Hepatocyte (in vitro differentiated cells): ENCODE measurements around the gene SELENOF. TPM values are rescaled to one million over a fixed set of nuclear protein-coding genes. Genes with fewer than 3 reads are reported as not detected.
"Not testable (repeated sequence)": the region's sequence is repeated elsewhere in the genome, so short reads cannot be mapped to it uniquely, and the experiment has no call there.

Source experiments
- DNase-seq: peaks from one replicate; pipeline ENCODE4 v3.0.0-alpha.2; 2016; ENCODE audit warnings: low spot score
- H2AFZ ChIP-seq: fragments of 200-600 bp; sonication (generic); 2 replicates; pipeline ENCODE4 v1.6.0; 2016; ENCODE audit warnings: antibody characterized with exemption, mild to moderate bottlenecking
- H3K27ac ChIP-seq: fragments of 200-600 bp; sonication (generic); 2 replicates; pipeline ENCODE4 v1.5.1; 2016; ENCODE audit warnings: mild to moderate bottlenecking
- H3K27me3 ChIP-seq: fragments of 200-600 bp; sonication (generic); 2 replicates; pipeline ENCODE4 v1.6.1; 2016
- H3K36me3 ChIP-seq: fragments of 200-600 bp; sonication (generic); replicated peaks from 2 replicates; pipeline ENCODE4 v1.5.1; 2016; ENCODE audit warnings: low read depth; ENCODE audit not compliant: insufficient read depth
- H3K4me1 ChIP-seq: fragments of 200-600 bp; sonication (generic); 2 replicates; pipeline ENCODE4 v1.5.1; 2016; ENCODE audit warnings: mild to moderate bottlenecking, moderate library complexity; ENCODE audit not compliant: insufficient read depth
- H3K4me2 ChIP-seq: fragments of 200-600 bp; sonication (generic); 2 replicates; pipeline ENCODE4 v1.6.0; 2016
- H3K4me3 ChIP-seq: fragments of 200-600 bp; sonication (generic); 2 replicates; pipeline ENCODE4 v1.5.1; 2016; ENCODE audit warnings: mild to moderate bottlenecking
- H3K79me2 ChIP-seq: fragments of 200-600 bp; sonication (generic); 2 replicates; pipeline ENCODE4 v1.6.0; 2017; ENCODE audit warnings: mild to moderate bottlenecking
- H3K9me2 ChIP-seq: fragments of 200-600 bp; sonication (generic); replicated peaks from 2 replicates; pipeline ENCODE4 v1.6.0; 2017; ENCODE audit warnings: mild to moderate bottlenecking; ENCODE audit not compliant: insufficient read depth
- H3K9me3 ChIP-seq: fragments of 200-600 bp; sonication (generic); 2 replicates; pipeline ENCODE4 v1.5.1; 2016; ENCODE audit warnings: low read depth, mild to moderate bottlenecking
- H4K20me1 ChIP-seq: fragments of 200-600 bp; sonication (generic); 2 replicates; pipeline ENCODE4 v1.6.0; 2016; ENCODE audit warnings: mild to moderate bottlenecking; ENCODE audit not compliant: insufficient read depth, poor library complexity, severe bottlenecking
- WGBS: methylation state at CpG from one replicate; pipeline ENCODE4 v1.1.6; 2016; ENCODE audit warnings: low lambda C conversion rate; ENCODE audit errors: missing lambda C conversion rate; 5-methylcytosine and 5-hydroxymethylcytosine counted together
- polyA plus RNA-seq: library from polyadenylated mRNA; unstranded; fragments of >200 nt; fragmentation: Nextera tagmentation; extraction: Ambion mirVana; gene quantifications from 2 replicates; pipeline ENCODE4 v1.2.1, GENCODE V29; 2016
- total RNA-seq: library from RNA; depleted of rRNA; stranded (reverse); fragments of >200 nt; gene quantifications from 2 replicates; pipeline ENCODE4 v1.2.3, GENCODE V29; 2014

Gene SELENOF
- total and polyA plus RNA-seq, 2 experiments from 2014 or later: 168 to 193 TPM

DNA sequence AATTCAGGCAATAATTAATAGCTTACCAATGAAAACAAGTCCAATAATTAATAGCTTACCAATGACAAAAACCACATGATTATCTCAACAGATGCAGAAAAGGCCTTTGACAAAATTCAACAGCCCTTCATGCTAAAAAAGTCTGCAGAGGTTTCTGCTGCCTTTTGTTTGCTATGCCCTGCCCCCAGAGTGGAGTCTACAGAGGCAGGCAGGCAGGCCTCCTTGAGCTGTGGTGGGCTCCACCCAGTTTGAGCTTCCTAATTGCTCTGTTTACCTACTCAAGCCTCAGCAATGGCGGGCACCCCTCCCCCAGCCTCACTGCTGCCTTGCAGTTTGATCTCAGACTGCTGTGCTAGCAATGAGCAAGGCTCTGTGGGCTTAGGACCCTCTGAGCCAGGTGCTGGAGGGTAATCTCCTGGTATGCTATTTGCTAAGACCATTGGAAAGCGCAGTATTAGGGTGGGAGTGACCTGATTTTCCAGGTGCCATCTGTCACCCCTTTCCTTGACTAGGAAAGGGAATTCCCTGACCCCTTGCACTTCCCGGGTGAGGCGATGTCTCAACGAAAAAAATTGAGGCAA, 96.6 kb downstream of the SELENOF start:
- H3K4me1 ChIP-seq, H3K9me3 ChIP-seq, H3K4me3 ChIP-seq, H3K36me3 ChIP-seq, H3K27ac ChIP-seq, H3K9me2 ChIP-seq, H3K79me2 ChIP-seq, DNase-seq, H3K27me3 ChIP-seq, H3K4me2 ChIP-seq, H4K20me1 ChIP-seq, H2AFZ ChIP-seq: not testable (repeated sequence)
- 73% methylated on average over 5 of the region's 5 CpGs for WGBS

DNA sequence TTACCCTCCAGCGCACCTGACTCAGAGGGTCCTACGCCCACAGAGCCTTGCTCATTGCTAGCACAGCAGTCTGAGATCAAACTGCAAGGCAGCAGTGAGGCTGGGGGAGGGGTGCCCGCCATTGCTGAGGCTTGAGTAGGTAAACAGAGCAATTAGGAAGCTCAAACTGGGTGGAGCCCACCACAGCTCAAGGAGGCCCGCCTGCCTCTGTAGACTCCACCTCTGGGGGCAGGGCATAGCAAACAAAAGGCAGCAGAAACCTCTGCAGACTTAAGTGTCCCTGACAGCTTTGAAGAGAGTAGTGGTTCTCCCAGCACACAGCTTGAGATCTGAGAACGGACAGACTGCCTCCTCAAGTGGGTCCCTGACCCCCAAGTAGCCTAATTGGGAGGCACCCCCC, 99.8 kb downstream of the SELENOF start:
- not testable (repeated sequence) for H3K4me3 ChIP-seq, DNase-seq, H3K27me3 ChIP-seq, H3K79me2 ChIP-seq, H3K9me3 ChIP-seq, H3K9me2 ChIP-seq, H2AFZ ChIP-seq, H3K4me2 ChIP-seq, H3K4me1 ChIP-seq, H4K20me1 ChIP-seq, H3K36me3 ChIP-seq, H3K27ac ChIP-seq
- WGBS: 75% methylated on average over 5 of the region's 5 CpGs

Other genes with a start within 250 kb of the SELENOF start
- gene SH3GLB1, start 209.6 kb downstream of the SELENOF start, total RNA-seq: 55.1 and 59.3 TPM in 2 replicates
- 84.6 and 89.1 TPM in 2 replicates for gene SH3GLB1, start 209.6 kb downstream of the SELENOF start, polyA plus RNA-seq
- 31.6 and 42.3 TPM in 2 replicates for gene HS2ST1, start 509 bp upstream of the SELENOF start, total RNA-seq
- 16.9 and 19.1 TPM in 2 replicates for gene HS2ST1, start 509 bp upstream of the SELENOF start, polyA plus RNA-seq